SKM-1 (cell line): ENCODE results near the gene PSME3IP1.

Experiments used
- DNase-seq: peaks from one replicate; lab custom pipeline; 2025; ENCODE audit not compliant: unreplicated experiment; lab: John Stamatoyannopoulos, UW

Gene PSME3IP1

GRCh38 chr16:57169327-57169726, 16.5 kb downstream of the PSME3IP1 start:
- no peak for DNase-seq

GRCh38 chr16:57167953-57168352, 17.9 kb downstream of the PSME3IP1 start:
- DNase-seq: no peak

GRCh38 chr16:57167538-57167937, 18.3 kb downstream of the PSME3IP1 start:
- no peak for DNase-seq

GRCh38 chr16:57166951-57167350, 18.9 kb downstream of the PSME3IP1 start:
- no peak for DNase-seq

GRCh38 chr16:57166451-57166850, 19.4 kb downstream of the PSME3IP1 start:
- DNase-seq: no peak

GRCh38 chr16:57165938-57166337, 19.9 kb downstream of the PSME3IP1 start:
- DNase-seq: no peak

DNA sequence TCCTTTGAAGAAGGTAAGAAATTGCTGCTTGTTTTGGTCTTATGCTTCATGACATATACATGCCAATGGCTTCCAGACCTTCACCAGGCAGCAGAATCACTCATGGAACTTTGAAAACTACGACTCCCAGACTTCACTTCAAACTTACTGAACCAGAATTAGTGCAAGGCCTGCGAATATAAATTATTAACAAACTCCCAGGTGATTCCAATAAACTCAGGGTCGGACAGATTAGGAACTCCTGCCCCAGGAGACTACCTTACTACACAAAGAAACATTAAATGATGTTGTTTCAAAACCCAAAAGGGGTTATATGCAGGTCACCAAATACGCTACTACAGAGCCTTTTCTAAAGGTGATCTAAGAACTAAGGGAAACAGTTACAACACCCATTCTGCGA, 20.4 kb downstream of the PSME3IP1 start:
- no peak for DNase-seq

DNA sequence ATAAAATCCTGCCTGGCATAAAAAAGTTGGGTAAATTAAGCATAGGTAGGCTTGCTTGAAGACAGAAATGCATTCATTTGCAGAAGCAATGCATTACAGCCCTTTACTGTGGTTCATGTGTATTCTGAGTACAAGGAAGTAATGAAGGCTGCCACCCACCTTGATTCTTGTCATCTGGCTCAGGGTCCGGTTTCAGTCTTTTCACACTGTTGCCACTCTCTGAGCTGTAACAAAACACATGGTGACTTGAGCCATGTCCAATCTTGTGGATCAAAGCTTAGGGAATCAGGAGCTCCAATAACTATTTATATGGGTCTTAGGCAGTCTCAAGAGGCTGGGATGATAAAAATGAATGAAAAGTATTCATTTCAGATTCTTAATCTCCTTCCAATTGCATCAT, 22.0 kb downstream of the PSME3IP1 start:
- no peak for DNase-seq

DNA sequence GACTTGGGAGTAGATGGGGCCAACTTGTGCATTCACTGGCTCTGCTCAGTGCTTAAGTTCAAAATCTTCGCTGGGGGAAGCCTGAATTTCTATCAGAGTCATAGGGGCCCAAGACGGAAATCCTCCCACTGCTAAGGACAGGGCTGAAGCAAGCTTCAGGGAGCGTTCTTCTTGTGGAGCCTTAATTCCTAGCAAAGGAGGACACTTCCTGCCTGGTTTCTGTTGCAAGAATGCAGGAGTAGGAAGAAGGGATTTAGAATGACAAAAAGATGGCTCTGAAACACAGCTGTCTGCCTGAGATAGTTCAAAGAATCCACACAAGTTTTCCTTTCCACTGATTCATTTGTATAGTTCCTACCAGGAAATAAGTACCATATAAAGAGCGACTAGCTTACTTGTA, 26.4 kb downstream of the PSME3IP1 start:
- no peak for DNase-seq

DNA sequence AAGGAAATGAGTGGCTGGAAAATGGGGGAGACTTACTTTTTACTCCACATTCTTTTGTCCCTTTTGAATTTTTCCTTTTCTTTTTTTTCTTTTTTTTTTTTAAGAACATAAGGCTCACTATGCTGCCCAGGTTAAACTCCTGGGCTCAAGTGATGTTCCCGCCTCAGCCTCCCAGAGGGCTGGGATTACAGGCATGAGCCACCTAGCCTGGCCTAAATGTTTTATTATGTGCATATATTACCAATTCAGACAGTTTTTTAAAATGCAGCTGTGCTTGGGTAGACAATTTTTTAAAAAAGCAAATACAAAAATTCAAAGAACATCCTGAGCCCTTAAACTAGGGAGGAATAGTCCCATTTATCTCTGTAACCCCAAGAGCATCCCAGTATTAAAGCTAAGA, 28.3 kb downstream of the PSME3IP1 start:
- no peak for DNase-seq

DNA sequence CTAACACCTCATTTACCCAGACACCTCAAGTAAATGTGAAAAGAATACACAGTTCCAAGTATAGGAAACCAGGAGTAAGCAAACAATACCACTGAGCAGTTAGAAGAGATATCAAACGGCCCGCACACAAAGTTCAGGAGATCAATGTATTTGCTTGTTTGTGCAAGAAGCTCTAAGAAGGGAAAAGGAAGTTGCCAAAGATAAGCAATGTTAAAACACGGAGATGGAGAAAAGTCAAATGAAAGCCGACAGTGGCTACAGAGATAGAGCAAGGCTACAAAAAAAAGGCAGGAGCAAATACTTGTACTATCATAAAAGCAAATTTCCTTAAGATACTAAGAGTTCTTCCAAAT, 29.5 kb downstream of the PSME3IP1 start:
- DNase-seq: no peak

- DNase-seq: no peak
These were observed 30.0 kb downstream of the PSME3IP1 start for GRCh38 chr16:57155702-57156350.

- DNase-seq: no peak
These were observed 32.0 kb downstream of the PSME3IP1 start for GRCh38 chr16:57153841-57154240.

DNA sequence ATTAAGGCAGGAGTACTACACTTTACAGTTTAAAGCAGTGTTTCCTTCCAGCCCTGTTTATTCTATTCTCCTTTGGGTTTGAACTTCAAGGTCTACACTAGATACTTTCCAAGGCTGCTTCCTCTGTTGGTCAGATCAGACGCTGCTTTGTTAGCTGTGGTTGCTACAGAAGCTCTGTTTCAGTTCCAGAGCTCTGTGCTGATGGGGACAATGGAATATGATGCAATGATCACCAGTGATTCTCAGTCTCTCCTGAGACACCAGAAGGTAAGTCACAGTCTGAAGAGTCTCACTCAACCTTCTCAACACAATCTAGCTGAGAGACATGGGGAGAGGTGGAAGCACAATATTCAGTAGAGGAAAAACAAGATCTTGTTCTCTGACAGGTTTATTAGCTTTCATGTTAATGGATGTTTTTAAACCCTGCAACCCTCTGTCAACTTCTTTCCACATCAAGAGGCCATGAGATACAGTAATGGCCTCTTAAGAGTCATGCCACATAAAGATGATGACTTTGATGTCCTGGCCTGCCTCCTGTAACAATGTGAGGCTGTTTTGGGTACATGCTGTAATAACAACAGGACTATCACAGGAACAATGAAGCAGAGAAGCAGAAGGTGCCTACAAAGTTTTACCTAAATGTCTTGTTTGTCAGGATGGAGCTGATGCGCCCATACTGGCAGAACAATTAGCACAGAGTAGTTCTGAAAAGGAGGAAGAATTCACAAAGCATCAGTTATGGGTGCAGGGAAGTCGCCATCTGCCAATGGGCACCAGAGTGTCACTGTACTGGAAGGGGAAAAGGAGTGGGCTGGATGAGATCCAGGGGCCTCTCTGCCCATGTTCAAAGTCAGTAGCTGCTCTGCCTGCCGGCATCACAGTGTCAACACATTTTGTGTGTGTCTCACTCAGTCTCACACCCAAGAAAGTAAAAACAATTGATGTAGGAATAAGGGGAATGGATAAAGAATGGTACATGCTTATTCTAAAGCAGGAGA, 33.4 kb downstream of the PSME3IP1 start:
- no peak for DNase-seq

DNA sequence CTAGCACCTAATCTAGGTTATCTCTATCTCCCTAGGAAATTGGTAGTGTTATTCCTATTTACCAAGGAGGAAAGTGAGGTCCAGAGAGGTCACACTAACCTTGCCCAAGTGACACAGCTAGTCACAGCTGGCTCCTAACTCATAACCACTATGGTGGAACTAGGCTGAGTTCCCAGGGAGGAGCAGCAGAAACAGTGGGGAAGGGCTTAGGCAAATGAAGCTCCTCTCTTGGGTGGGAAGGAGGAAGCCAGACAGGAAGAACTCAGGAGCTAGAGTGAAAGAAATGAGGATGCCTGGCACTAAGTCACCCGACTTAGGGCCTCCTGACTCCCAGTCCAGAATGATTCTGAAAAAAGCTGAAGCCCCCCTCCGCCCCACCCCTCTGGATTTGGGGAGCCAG, 34.5 kb downstream of the PSME3IP1 start:
- no peak for DNase-seq

DNA sequence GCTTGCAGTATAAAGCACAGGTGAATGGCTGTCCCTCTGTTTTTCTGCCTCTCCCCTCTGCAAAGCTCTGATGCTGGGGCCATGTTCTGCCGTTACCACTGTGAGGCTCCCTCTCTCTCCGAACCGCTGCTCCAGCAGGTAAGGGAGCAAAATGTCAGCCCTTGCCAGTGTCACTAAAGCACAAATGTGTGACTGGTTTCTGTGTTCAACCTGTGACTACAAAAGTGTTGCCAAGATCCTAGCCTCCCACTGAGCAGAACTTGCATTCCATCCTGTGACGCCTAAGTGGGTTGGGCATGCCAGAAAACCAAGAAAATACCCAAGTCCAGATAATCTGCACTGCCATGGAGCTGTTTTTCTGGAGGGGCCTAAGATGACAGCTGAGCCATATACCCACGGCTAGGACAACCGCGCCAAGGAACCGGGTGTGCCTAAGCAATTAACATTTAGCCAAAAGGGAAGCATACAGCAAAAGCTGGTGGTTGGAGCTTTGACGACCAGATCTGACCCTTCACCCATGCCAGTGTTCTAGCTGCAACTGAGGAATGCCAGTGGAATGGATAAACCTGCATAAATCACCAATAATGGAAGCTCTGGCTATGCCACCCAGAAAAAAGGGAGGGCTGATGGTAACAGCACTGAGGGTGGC, 35.0 kb downstream of the PSME3IP1 start:
- no peak for DNase-seq

GRCh38 chr16:57149391-57149790, 36.4 kb downstream of the PSME3IP1 start:
- DNase-seq: no peak

GRCh38 chr16:57148481-57148880, 37.4 kb downstream of the PSME3IP1 start:
- DNase-seq: no peak

- DNase-seq: no peak
These were observed 38.2 kb downstream of the PSME3IP1 start for GRCh38 chr16:57147381-57148221.

GRCh38 chr16:57146735-57147134, 39.1 kb downstream of the PSME3IP1 start:
- no peak for DNase-seq

DNA sequence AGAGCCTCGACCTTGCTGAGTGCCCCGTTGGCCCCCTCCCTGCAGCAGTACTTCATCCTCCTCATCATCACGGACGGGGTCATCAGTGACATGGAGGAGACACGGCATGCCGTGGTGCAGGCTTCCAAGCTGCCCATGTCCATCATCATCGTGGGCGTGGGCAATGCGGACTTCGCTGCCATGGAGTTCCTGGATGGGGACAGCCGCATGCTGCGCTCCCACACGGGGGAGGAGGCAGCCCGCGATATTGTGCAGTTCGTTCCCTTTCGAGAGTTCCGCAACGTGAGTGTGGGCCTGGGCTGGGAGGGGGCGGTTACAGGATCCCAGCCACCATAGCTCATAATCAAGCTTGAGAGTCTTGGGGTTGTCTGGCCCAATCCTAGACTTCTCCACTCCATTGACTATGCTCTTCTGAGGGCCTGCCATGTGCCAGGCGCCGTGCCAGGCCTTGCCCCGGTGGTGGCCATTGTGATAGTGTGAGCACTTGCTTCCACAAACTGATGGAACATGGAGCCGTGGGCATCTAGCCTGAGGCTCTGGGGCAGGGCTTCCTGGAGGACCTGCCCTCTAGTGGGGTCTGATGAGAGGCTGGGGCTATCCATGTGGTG, 39.7 kb downstream of the PSME3IP1 start:
- DNase-seq: no peak
